ENCODE measurements around the gene CHN1. TPM values are rescaled to one million over a fixed set of nuclear protein-coding genes. Genes with fewer than 3 reads are reported as not detected.

CHN1 gene
- total RNA-seq, 4 donors from 2014 or later = 11.8 to 56.7 (median 18.1) TPM

DNA sequence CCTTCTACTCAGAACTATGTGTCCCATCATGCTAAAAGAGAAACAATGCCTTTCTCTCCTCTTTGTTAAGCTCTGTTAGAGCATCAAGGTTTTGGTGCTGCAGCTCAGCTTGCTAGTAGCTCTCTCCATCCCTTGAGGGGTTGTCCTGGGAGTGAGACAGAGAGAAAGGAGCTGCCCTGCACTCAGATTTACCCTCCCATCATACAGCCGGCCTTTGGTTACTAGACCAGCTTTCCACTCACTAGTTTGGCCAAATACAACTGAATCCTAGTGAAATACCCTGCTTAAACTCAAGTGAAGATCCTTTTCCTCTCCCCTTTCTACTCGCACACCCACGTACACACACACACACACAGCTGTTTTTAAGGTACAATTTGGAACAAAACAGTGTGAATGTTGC is 2.3 kb upstream of the CHN1 start:
- Histone ChIP-seq H3K27me3 (no peaks in the 10 kb centered on the region), H3K36me3 (no peaks in the 10 kb centered on the region), H3K27ac (peak overlapping the region in 1 of 2 donors; percentile 48), H3K9me3 (no peaks in the 10 kb centered on the region), H3K4me1 (no peaks in the 10 kb centered on the region), H3K4me3 (no peak overlapping the region)
- TF ChIP-seq, protein P1, sequence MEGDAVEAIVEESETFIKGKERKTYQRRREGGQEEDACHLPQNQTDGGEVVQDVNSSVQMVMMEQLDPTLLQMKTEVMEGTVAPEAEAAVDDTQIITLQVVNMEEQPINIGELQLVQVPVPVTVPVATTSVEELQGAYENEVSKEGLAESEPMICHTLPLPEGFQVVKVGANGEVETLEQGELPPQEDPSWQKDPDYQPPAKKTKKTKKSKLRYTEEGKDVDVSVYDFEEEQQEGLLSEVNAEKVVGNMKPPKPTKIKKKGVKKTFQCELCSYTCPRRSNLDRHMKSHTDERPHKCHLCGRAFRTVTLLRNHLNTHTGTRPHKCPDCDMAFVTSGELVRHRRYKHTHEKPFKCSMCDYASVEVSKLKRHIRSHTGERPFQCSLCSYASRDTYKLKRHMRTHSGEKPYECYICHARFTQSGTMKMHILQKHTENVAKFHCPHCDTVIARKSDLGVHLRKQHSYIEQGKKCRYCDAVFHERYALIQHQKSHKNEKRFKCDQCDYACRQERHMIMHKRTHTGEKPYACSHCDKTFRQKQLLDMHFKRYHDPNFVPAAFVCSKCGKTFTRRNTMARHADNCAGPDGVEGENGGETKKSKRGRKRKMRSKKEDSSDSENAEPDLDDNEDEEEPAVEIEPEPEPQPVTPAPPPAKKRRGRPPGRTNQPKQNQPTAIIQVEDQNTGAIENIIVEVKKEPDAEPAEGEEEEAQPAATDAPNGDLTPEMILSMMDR (IDR thresholded peaks at IDR 0.05) = no peak
- TF ChIP-seq POLR2A (IDR thresholded peaks at IDR 0.05) = no peak
- no peak for DNase-seq
- intact Hi-C loops (cut with DNase I; ENCODE audit: low total_unique reads) = no loop called here

DNA sequence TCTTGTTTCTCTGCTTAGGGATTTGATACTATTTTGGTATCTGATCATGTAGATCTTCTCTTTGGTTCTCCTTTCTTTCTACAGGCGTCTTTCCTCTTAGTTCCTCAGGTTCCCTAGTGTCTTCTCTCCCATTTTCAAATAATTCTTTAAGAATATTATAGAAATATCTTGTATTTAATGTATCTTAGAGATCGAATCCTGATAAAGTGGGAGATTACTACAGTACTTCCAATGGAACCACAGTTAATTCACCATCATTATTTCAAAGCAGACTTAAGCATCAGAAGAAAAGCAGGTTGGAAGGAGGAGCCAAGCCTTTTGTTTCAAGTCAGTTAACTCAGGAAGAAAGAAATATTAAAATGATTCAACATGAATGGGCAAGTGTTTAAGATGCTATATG is 1.1 kb upstream of the CHN1 start:
- no peak for DNase-seq
- no peaks in the 10 kb centered on the region for H3K27me3 ChIP-seq
- no peaks in the 10 kb centered on the region for H3K36me3 ChIP-seq
- no peaks in the 10 kb centered on the region for H3K9me3 ChIP-seq
- H3K27ac ChIP-seq = no peak overlapping the region
- no peak overlapping the region for H3K4me3 ChIP-seq
- intact Hi-C loops (cut with DNase I; ENCODE audit: low total_unique reads) = no loop called here
- TF ChIP-seq, protein P1 (IDR thresholded peaks at IDR 0.05) = no peak
- TF ChIP-seq POLR2A (IDR thresholded peaks at IDR 0.05) = no peak
- no peaks in the 10 kb centered on the region for H3K4me1 ChIP-seq

DNA sequence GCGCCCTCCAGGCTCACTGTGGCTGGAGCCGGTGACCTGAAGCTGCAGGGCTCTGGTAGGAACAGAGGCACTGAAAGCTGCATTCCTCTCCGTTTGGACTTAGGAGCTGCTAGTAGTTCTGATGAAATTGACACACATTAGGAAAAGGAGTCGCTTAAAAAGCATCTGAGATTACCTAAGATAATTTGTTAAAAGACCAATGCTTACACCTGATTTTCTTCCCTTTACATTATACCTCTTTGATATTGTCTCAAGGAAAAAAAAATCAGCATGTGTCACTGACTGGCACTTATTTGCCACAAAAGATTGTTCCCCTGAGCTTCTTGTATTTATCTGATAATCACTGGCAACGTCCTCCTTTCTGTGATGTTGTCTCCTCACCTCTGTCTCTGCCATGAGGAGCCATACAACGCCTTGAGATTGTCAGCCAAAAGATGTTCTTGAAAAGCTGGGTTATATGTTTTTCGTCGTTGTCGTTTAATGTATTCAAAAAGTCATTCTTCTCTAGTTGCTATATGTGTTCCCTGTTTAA is 618 bp upstream of the CHN1 start:
- H3K4me1 ChIP-seq = no peaks in the 10 kb centered on the region
- peak overlapping the region; percentile 73 to 82 for H3K27ac ChIP-seq
- intact Hi-C loops (cut with DNase I; ENCODE audit: low total_unique reads) = no loop called here
- H3K36me3 ChIP-seq = no peaks in the 10 kb centered on the region
- DNase-seq = no peak
- no peaks in the 10 kb centered on the region for H3K9me3 ChIP-seq
- TF ChIP-seq, protein P1 (IDR thresholded peaks at IDR 0.05) = no peak
- no peak for TF ChIP-seq POLR2A (IDR thresholded peaks at IDR 0.05)
- peak overlapping the region; percentile 54 to 94 for H3K4me3 ChIP-seq
- no peaks in the 10 kb centered on the region for H3K27me3 ChIP-seq

DNA sequence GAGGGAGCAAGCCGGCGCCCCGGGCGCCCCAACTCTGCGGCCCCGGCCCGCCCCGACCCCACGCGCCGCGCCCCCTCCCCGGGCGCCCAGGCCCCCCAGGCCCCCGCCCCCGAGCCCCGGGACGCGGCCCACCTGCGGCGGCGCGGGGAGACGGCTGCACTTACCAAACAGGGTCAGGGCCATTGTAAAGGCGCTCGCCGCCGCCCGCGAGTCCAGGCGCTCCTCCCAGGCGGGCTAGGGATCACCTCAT is 526 bp downstream of the CHN1 start:
- intact Hi-C loops (cut with DNase I; ENCODE audit: low total_unique reads) = no loop called here
- Histone ChIP-seq H3K36me3 (no peaks in the 10 kb centered on the region), H3K27me3 (no peaks in the 10 kb centered on the region), H3K27ac (peak overlapping the region; percentile 73 to 82), H3K4me3 (peak overlapping the region; percentile 54 to 94), H3K9me3 (no peaks in the 10 kb centered on the region), H3K4me1 (no peaks in the 10 kb centered on the region)
- no peak for DNase-seq
- TF ChIP-seq, protein P1 (IDR thresholded peaks at IDR 0.05) = no peak
- TF ChIP-seq POLR2A (IDR thresholded peaks at IDR 0.05) = no peak

DNA sequence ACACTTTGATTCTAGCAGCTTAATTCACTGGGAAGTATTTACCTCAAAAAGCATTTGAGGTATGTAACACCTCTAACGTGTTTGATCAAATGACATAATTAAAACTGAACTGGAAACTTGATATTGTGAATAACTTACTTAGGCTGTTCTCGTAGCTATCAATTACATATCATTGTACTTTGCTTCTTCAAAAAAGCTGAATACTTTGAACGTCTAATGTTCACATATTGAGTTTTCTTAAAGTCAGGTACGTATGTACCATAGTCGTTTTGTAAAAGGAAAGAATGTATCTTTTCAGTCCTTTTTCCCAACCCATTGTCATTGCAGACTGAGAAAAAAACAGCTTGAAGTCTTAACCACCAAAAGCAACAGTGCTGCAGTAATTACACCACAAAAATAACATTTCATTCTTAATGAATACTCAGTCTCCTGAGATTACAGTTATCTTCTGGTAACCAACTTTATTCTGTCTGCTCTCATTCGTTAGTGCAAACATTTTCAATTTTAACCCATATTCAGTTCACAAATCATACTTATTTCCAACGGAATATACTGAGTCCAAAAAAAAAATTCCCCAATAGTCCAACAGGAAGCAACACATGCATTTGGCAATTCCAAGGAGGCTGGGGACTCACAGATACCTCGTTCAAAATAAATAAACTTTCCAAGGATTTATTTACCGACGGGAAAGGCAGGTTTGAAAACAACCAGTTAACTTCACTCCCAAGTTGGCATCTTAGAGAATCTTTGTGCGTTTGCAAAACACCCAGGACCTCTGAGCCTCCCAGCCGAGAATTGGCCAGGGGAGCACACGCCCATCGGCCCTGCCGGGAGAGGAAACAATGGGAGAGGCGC is 1.1 kb downstream of the CHN1 start:
- peak overlapping the region; percentile 73 to 82 for H3K27ac ChIP-seq
- TF ChIP-seq, protein P1 (IDR thresholded peaks at IDR 0.05) = no peak
- no peak for TF ChIP-seq POLR2A (IDR thresholded peaks at IDR 0.05)
- no peaks in the 10 kb centered on the region for H3K9me3 ChIP-seq
- no peaks in the 10 kb centered on the region for H3K36me3 ChIP-seq
- no peak for DNase-seq
- H3K4me3 ChIP-seq = peak overlapping the region; percentile 54 to 94
- no peaks in the 10 kb centered on the region for H3K4me1 ChIP-seq
- intact Hi-C loops (cut with DNase I; ENCODE audit: low total_unique reads) = no loop called here
- no peaks in the 10 kb centered on the region for H3K27me3 ChIP-seq
